Measurements from ENCODE around the gene PRRG2.
A peak's percentile ranks its signal among the peaks of the same experiment; 100 is the strongest.

PRRG2 gene

DNA sequence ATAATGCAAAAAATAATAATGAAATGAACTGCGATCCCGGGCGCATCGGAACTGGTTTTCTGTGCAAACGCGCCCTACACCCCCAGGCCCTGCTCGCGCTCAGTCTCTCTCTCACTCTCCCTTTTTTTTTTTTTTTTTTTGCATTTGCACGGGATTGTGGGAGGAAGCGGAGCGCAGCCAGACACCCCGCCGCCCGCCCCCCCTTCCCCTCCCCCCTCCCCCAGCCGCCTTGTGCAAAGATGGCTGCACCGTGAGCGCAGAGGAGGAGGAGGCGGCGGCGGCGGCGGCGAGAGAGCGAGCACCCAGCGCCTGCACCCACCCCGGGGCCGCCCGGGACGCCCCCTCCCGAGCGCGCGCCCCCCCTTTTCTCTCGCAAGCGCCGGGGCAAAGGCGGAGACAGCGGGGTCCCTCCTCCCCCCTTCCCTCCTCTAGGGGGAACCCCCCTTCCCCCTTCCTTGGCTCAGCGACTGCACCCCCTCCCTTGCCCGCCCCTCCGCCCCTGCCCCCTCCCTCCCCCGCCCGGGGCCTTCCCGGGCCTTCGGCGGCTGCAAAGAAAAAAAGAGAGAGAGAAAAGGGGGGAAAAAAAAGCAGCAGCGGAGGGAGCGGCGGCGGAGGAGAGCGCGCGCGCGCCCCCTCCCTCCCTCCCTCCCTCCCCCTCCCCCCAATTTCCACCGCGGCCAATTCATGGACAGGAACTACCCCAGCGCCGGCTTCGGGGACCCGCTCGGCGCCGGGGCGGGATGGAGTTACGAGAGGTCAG is 10.0 kb downstream of the PRRG2 start, which contains the start of gene PRR12:
Gene PRR12, plus strand, starts transcription at position 212 of the 760 bp plus-strand sequence. Its CDS starts 473 bp downstream, at position 685.
- peak within 1 kb of the TSS; percentile 85 for H3K4me3 ChIP-seq (ENCODE audit: low read depth, low read length)
- no peaks in the 10 kb centered on the region for H3K27me3 ChIP-seq (replicated peaks)
- in situ Hi-C loops (cut with HindIII; ENCODE audit: low pct_ligation_motif_present, low sequenced_read_pairs): no loop called here
- no peak for TF ChIP-seq CTCF (IDR thresholded peaks at IDR 0.05; ENCODE audit: low read depth, low read length, missing control alignments)
- DNase-seq: peak; percentile 39
- H3K27ac ChIP-seq: peak within 1 kb of the TSS; percentile 70
- H3K36me3 ChIP-seq (replicated peaks): peaks cover 22% of the 10 kb centered on the region

DNA sequence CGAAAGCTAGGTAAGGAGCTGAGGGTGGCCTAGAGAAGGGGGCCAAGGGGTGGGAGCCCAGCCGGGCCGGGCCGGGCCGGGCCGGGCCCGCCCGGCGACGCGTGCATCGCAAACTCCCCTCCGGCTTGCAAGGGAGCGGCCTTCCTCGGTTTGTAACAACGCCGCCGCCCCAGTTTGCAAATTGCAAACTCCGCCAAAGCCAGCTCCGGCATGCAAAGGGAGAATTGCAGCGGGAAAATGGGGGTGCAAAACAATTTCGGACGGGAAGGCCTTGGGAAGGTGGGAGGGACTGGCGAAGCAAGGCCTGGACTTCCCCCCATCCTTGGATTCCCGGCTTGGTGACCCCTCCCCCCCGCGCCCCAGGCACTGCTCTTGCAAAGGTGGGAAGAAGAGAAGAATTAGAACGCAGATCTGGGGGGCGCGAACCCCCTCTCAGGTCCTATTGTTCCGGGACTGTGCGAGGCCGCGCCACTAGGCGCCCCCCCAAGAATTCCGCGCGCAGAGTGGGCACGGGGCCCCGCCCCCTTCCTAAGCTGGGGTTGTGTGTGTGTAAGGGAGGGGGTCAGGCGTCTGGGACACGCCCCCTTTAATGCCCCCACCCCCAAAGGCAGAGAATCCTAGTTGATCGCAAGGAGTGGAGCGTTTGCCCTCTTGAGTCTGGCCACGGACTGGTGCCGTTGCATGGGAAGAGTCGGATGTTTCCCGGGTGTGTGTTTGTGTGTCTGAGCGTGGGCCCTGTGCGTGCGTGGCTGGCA is 10.8 kb downstream of the PRRG2 start:
- in situ Hi-C loops (cut with HindIII; ENCODE audit: low pct_ligation_motif_present, low sequenced_read_pairs): no loop called here
- no peak for TF ChIP-seq CTCF (IDR thresholded peaks at IDR 0.05; ENCODE audit: low read depth, low read length, missing control alignments)
- Histone ChIP-seq H3K27me3 (replicated peaks) (no peaks in the 10 kb centered on the region), H3K4me3 (ENCODE audit: low read depth, low read length) (peak overlapping the region; percentile 85), H3K36me3 (replicated peaks) (peaks cover 28% of the 10 kb centered on the region), H3K27ac (peak overlapping the region; percentile 28)
- peak; percentile 19 for DNase-seq

GRCh38 chr19:49592486-49593232 is 11.5 kb downstream of the PRRG2 start:
- in situ Hi-C loops (cut with HindIII; ENCODE audit: low pct_ligation_motif_present, low sequenced_read_pairs): no loop called here
- Histone ChIP-seq H3K27ac (peak overlapping the region; percentile 1), H3K27me3 (replicated peaks) (no peaks in the 10 kb centered on the region), H3K4me3 (ENCODE audit: low read depth, low read length) (peak overlapping the region; percentile 85), H3K36me3 (replicated peaks) (peaks cover 36% of the 10 kb centered on the region)
- no peak for TF ChIP-seq CTCF (IDR thresholded peaks at IDR 0.05; ENCODE audit: low read depth, low read length, missing control alignments)
- DNase-seq: no peak

DNA sequence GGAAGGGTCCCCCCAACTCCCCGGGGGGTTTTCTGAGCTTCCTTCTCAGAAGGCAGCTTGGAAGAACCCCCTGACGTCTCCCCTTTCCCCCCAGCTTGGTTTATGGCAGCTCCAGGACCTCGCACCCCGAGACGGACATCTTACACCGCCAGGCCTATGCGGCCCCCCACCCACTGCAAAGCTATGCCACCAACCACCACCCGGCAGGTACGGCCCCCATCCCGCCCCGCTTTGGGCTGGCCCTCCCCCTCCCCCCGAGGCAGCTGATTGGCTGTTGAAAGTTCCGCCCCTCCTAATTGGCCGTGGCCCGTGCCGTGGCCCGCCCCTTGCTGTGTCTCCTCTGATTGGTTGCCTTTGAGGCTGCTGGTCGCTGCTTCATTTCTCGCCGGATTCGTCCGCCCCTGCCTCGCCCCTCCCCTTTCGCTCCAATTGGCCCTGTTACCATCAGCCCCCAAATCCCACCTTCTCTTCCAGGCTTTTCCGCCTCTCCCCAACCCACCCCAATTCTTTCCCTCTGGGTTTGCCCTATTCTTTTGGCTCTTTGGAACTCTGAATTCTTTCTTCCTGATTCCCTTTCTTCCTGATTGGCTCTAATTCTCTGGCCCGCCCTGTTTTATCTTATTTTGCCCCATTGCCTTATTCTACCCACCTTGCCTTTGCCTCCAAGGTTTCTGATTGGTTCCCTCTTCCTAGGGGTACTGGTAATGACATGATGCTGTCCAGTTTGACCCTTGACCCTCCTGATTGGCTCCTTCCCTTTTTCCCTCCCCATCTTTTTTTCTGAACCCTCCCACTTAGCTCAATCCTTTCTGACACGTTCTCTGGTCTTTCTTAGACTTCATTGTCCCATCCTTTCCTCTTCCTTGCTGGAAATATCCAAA is 12.4 kb downstream of the PRRG2 start:
- in situ Hi-C loops (cut with HindIII; ENCODE audit: low pct_ligation_motif_present, low sequenced_read_pairs): no loop called here
- no peak for TF ChIP-seq CTCF (IDR thresholded peaks at IDR 0.05; ENCODE audit: low read depth, low read length, missing control alignments)

More for the DNA sequence above, 12.4 kb downstream of the PRRG2 start:
- Histone ChIP-seq H3K27me3 (replicated peaks) (no peaks in the 10 kb centered on the region), H3K4me3 (ENCODE audit: low read depth, low read length) (peak overlapping the region; percentile 85), H3K27ac (peak overlapping the region; percentile 5), H3K36me3 (replicated peaks) (peaks cover 42% of the 10 kb centered on the region)
- peak; percentile 92 for DNase-seq
